ENCODE data around the gene PRPF4.

DNA sequence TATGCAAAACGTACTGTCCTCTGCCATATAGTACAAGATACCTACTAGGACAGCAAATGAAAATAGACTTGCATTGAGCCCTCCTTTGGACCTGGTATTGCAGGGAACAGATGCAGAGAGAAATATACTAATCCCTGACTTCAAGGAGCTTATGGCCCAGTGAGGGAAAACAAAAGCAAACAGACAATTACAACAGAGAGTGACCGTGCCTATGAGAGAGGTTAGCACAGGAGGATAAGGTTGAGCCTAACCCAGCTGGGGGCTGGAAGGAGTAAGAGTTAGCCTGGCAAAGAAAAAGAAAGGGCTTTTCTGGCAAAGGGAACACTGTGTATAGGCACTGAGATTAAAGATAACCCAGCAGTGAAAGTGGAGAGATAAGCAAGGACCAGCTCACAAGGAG is 5.6 kb upstream of the PRPF4 start:
- TF ChIP-seq, protein P1, sequence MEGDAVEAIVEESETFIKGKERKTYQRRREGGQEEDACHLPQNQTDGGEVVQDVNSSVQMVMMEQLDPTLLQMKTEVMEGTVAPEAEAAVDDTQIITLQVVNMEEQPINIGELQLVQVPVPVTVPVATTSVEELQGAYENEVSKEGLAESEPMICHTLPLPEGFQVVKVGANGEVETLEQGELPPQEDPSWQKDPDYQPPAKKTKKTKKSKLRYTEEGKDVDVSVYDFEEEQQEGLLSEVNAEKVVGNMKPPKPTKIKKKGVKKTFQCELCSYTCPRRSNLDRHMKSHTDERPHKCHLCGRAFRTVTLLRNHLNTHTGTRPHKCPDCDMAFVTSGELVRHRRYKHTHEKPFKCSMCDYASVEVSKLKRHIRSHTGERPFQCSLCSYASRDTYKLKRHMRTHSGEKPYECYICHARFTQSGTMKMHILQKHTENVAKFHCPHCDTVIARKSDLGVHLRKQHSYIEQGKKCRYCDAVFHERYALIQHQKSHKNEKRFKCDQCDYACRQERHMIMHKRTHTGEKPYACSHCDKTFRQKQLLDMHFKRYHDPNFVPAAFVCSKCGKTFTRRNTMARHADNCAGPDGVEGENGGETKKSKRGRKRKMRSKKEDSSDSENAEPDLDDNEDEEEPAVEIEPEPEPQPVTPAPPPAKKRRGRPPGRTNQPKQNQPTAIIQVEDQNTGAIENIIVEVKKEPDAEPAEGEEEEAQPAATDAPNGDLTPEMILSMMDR (IDR thresholded peaks at IDR 0.05) = no peak
- TF ChIP-seq POLR2A (IDR thresholded peaks at IDR 0.05) = no peak
